IPS-18a (cell line): Measurements from ENCODE around the gene MED23.

Source experiments
- H3K27ac ChIP-seq: one replicate; pipeline ENCODE4 v1.5.1; 2013; ENCODE audit warnings: low read length
- H3K27me3 ChIP-seq: one replicate; pipeline ENCODE4 v1.6.1; 2013; ENCODE audit warnings: mild to moderate bottlenecking, low read length; ENCODE audit not compliant: control insufficient read depth, insufficient read depth
- H3K36me3 ChIP-seq: one replicate; pipeline ENCODE4 v1.6.1; 2013; ENCODE audit warnings: low read depth, low read length; ENCODE audit not compliant: control insufficient read depth
- H3K4me1 ChIP-seq: one replicate; pipeline ENCODE4 v1.6.1; 2013; ENCODE audit warnings: low read depth, low read length; ENCODE audit not compliant: control insufficient read depth
- H3K4me3 ChIP-seq: one replicate; pipeline ENCODE4 v1.5.1; 2013; ENCODE audit warnings: low read length
- H3K9ac ChIP-seq: one replicate; pipeline ENCODE4 v1.6.1; 2013; ENCODE audit warnings: mild to moderate bottlenecking, low read length, moderate library complexity
- H3K9me3 ChIP-seq: one replicate; pipeline ENCODE4 v1.6.1; 2013; ENCODE audit warnings: low read depth, low read length; ENCODE audit not compliant: control insufficient read depth

MED23 gene

DNA sequence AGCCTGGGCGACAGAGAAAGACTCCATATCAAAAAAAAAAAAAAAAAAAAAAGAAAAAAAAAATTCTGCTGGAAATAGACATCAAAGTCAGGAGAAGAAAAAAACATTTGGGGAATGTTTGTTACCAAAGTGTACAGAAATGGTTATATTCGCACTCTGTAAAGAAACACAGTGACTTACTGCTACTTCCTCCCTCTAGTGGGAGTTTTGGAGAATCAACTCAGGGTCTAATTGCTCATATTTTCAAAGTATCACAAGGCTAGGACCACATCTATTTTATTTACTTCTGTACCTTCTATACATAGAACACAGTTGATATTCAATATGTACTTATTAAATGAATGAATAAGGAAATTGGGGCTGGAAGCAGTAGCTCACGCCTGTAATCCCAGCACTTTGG is 30.6 kb downstream of the MED23 start:
- H3K27me3 ChIP-seq, result no peaks in the 10 kb centered on the region
- no peak overlapping the region for H3K27ac ChIP-seq
- no peaks in the 10 kb centered on the region for H3K4me1 ChIP-seq
- H3K9me3 ChIP-seq, result no peaks in the 10 kb centered on the region
- H3K4me3 ChIP-seq, result no peak overlapping the region
- H3K9ac ChIP-seq, result no peak overlapping the region
- H3K36me3 ChIP-seq, result peaks cover 71% of the 10 kb centered on the region

GRCh38 chr6:131594074-131594473 is 34.0 kb downstream of the MED23 start:
- no peaks in the 10 kb centered on the region for H3K9me3 ChIP-seq
- H3K27me3 ChIP-seq, result no peaks in the 10 kb centered on the region
- peaks cover 57% of the 10 kb centered on the region for H3K36me3 ChIP-seq
- no peak overlapping the region for H3K27ac ChIP-seq
- no peaks in the 10 kb centered on the region for H3K4me1 ChIP-seq
- H3K4me3 ChIP-seq, result no peak overlapping the region
- no peak overlapping the region for H3K9ac ChIP-seq

GRCh38 chr6:131592935-131593334 is 35.1 kb downstream of the MED23 start:
- H3K9ac ChIP-seq, result no peak overlapping the region
- no peak overlapping the region for H3K4me3 ChIP-seq
- H3K36me3 ChIP-seq, result peaks cover 52% of the 10 kb centered on the region
- no peak overlapping the region for H3K27ac ChIP-seq
- H3K27me3 ChIP-seq, result no peaks in the 10 kb centered on the region
- no peaks in the 10 kb centered on the region for H3K9me3 ChIP-seq
- H3K4me1 ChIP-seq, result no peaks in the 10 kb centered on the region

DNA sequence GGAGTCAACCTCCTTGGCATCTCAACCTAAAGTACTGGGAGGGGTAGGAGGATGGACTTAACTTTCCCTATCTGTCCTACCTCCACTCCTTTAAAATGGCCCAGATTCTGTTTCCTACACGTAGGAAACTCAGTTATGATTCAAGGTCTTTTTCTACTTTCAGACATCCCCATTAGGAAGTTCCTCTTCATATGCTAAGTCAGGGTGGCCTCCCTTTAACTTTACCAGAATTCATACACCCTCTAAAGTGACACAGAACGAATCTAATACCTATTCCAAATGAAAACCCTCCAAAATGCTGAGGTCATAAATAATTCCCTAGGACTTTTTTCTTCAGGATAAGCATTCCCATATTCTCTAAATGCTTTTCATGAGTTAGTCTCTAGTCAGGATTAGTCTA is 39.4 kb downstream of the MED23 start:
- Histone ChIP-seq H3K27ac (no peak overlapping the region), H3K9ac (no peak overlapping the region), H3K36me3 (peaks cover 39% of the 10 kb centered on the region), H3K4me3 (no peak overlapping the region), H3K4me1 (no peaks in the 10 kb centered on the region), H3K9me3 (no peaks in the 10 kb centered on the region), H3K27me3 (no peaks in the 10 kb centered on the region)

GRCh38 chr6:131587909-131588308 is 40.1 kb downstream of the MED23 start:
- Histone ChIP-seq H3K9me3 (no peaks in the 10 kb centered on the region), H3K9ac (no peak overlapping the region), H3K27me3 (no peaks in the 10 kb centered on the region), H3K4me1 (no peaks in the 10 kb centered on the region), H3K27ac (no peak overlapping the region), H3K4me3 (no peak overlapping the region), H3K36me3 (peaks cover 36% of the 10 kb centered on the region)

DNA sequence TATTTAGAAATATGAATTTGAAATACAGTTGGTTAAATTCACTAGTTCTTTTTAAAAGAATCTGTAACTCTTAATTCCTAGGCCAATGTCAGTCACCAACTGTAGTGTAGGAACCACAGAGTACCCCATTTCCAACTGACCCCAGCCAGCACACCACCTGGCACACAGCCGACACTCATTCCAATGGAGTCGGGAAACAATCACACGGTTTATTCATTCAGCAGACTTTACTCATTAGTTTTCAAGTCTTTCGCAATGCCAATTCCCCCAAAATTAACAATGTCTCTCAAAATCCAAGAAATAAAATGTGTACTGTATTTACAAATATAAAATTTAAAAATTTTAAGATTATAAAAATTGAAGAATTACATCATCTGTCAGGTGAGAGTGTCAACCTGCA is 41.5 kb downstream of the MED23 start:
- no peaks in the 10 kb centered on the region for H3K9me3 ChIP-seq

DNA sequence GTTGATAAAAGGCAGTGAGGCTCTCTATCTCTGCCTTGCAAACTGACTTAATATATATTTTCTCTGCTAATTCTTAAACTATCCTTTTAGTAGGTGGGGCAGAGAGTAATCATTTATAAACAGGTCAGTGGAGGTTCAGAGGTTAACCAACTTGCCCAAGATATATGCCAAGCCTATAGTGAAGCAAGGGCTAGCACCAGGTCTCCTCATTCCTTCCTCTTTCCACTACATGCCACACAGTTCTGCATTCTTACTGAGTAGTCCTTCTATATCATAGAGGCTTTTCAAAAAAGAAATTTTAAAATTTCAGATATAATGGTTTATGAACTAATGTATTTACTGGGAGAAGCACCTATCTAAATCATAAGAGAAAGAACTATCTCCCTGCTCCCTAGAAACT is 46.5 kb downstream of the MED23 start:
- H3K4me3 ChIP-seq, result no peak overlapping the region
- H3K36me3 ChIP-seq, result no peaks in the 10 kb centered on the region
- no peaks in the 10 kb centered on the region for H3K27me3 ChIP-seq
- H3K9ac ChIP-seq, result no peak overlapping the region
- no peaks in the 10 kb centered on the region for H3K9me3 ChIP-seq
- H3K4me1 ChIP-seq, result peaks cover 3% of the 10 kb centered on the region
- H3K27ac ChIP-seq, result no peak overlapping the region

More for the DNA sequence above, 41.5 kb downstream of the MED23 start:
- no peaks in the 10 kb centered on the region for H3K4me1 ChIP-seq
- H3K27me3 ChIP-seq, result no peaks in the 10 kb centered on the region
- peaks cover 33% of the 10 kb centered on the region for H3K36me3 ChIP-seq
- no peak overlapping the region for H3K9ac ChIP-seq
- H3K27ac ChIP-seq, result no peak overlapping the region
- H3K4me3 ChIP-seq, result no peak overlapping the region

DNA sequence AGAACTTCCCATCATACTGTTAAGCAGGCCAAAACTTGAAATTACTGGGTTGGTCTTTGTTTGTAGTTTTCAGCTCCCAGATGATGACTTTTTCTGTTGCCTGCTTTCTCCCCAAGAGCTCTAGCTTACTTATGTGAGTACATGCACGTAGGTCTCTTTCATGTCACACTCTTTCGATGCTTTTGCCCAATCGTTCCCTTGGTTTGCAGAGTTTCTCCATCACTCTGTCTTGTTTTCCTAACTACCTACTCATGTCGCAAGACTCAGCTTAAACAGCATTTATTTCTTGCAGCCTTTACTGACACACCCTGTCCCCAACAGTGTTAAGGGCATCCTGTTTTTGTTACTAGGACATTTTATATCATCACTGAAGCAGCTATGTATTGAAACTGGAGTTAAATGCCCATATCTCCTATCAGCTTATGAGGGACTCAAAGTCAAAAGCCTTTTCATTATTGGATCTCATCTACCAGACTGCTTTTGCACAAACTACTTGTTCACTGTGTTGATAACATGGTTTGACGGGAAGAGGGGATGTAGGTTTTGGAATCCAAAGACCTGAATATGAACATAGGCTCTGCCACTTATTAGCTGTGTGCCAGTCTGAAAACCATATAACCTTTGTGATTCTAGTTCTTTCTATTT is 52.1 kb downstream of the MED23 start:
- H3K27ac ChIP-seq, result no peak overlapping the region
- peaks cover 9% of the 10 kb centered on the region for H3K4me1 ChIP-seq
- H3K36me3 ChIP-seq, result no peaks in the 10 kb centered on the region
- no peaks in the 10 kb centered on the region for H3K27me3 ChIP-seq
- no peaks in the 10 kb centered on the region for H3K9me3 ChIP-seq
- no peak overlapping the region for H3K9ac ChIP-seq
- H3K4me3 ChIP-seq, result no peak overlapping the region

DNA sequence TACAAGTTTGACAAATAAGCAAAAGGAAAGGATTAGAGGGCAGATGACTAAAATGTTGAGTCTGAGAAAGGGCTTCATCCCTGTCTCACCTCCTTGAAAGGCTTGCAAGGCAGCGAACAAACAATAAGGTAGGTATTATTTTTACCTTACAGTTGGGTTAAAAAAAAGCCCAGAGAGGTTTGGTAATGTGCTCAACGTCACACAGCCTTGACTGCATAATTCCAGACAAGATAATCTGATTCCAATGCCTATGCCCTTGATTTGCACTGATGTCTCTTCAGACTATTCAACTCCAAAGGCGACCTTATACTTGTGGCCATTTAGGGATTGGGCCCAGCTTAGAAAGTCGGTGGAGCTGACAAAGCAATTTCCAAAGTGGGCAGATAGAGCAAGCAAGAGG is 53.4 kb downstream of the MED23 start:
- no peaks in the 10 kb centered on the region for H3K27me3 ChIP-seq
- H3K9me3 ChIP-seq, result no peaks in the 10 kb centered on the region
- no peak overlapping the region for H3K27ac ChIP-seq
- no peak overlapping the region for H3K9ac ChIP-seq
- H3K4me3 ChIP-seq, result no peak overlapping the region
- H3K4me1 ChIP-seq, result peaks cover 9% of the 10 kb centered on the region
- no peaks in the 10 kb centered on the region for H3K36me3 ChIP-seq

DNA sequence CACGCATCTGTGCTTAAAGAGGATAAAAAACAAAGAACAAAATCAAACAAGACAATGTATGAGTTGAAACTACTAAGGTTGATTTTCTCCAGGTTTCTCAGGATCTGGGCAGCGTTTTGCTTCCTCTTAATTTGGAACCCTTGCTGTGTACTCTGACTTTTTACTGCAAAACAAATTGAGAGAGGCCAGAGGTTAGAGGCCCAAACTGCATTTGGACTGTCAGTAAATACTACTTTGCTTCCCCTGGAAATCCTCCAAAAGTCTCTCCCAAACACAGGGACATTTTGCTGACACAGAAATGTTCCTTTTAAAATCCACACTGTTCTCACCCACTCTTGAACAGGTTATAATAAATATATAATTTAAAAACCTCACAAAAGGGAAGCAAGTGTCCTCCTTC is 53.9 kb downstream of the MED23 start:
- Histone ChIP-seq H3K27ac (no peak overlapping the region), H3K27me3 (no peaks in the 10 kb centered on the region), H3K4me1 (peaks cover 9% of the 10 kb centered on the region), H3K36me3 (no peaks in the 10 kb centered on the region), H3K4me3 (no peak overlapping the region), H3K9ac (no peak overlapping the region), H3K9me3 (no peaks in the 10 kb centered on the region)

DNA sequence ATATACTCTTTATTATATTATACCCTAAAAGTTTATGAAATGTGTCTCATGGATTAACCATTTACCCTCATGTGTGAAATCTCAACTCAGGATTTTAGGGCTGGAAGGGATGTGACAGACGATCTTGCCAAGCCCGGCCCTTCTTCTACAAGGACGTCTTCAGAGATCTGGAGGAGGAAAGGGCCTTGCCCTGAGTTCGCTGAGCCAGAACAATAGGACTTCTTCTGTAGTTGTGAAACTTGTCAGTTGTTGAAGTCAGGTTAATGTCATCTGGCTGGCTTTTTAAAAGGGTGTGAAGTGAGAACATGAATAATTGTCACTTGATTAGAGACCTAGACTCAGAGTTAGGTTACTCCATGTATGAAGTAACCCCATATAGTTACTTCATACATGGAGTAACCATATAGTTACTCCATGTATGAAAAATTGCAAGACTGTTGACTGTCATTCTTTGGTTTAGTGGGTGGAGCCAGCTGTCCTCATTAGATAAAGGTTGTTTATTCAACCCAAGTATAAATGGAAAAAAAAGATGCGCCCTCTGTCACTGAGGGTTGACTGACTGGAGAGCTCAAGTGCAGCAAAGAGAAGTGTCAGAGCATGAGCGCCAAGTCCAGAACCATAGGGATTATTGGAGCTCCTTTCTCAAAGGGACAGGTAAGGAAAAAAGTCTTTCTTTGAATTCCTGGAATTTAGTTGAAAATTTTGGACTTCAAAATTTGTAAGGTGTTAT is 55.2 kb downstream of the MED23 start, which contains the start of gene ARG1:
Gene ARG1, plus strand, starts transcription at position 541 of the 730 bp plus-strand sequence. Its CDS starts 57 bp downstream, at position 598.
- Histone ChIP-seq H3K9ac (no peak within 1 kb of the TSS), H3K4me3 (no peak within 1 kb of the TSS), H3K4me1 (peaks cover 9% of the 10 kb centered on the region), H3K27me3 (no peaks in the 10 kb centered on the region), H3K27ac (no peak within 1 kb of the TSS), H3K9me3 (no peaks in the 10 kb centered on the region), H3K36me3 (no peaks in the 10 kb centered on the region)

GRCh38 chr6:131568726-131569125 is 59.3 kb downstream of the MED23 start:
- Histone ChIP-seq H3K4me1 (no peaks in the 10 kb centered on the region), H3K27me3 (no peaks in the 10 kb centered on the region), H3K4me3 (no peak overlapping the region), H3K9me3 (no peaks in the 10 kb centered on the region), H3K36me3 (no peaks in the 10 kb centered on the region), H3K27ac (no peak overlapping the region), H3K9ac (no peak overlapping the region)
